ENCODE results near the gene KLHDC4. TPM values are rescaled to one million over a fixed set of nuclear protein-coding genes. Genes with fewer than 3 reads are reported as not detected.

KLHDC4 gene
- total and polyA plus RNA-seq, 10 of the 15 experiments (the other 5 are each of a cell fraction or from before 2014, with no cell fraction given), result 0.80 to 62.1 (median 32.8) TPM

DNA sequence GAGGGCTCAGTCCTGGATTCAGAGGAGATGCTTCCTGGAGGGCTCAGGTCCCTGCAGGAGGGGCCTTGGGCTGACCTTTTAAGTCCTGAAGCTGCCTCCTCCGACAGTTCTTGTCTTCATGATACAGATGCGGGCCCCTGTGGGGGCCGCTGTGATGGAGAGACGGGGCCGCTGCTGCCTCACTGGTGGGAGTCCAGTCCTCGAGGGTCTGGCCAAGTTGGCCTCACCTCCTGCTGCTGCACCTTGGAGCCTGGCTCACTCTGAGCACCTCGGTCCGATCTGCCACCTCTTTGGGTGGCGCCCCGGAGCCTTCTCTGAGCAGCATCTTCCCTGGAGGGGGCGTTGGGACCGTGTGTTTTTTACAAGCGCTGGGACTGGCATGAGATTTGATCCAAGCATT is 79.1 kb downstream of the KLHDC4 start:
- SMC1A ChIA-PET (ENCODE audit: uncharacterized antibody, unreplicated experiment), result no interaction called here
- in situ Hi-C loops (cut with MboI), result no loop called here
- no peaks in the 10 kb centered on the region for H3K79me2 ChIP-seq (ENCODE audit: control insufficient read depth, insufficient read depth, low read length)
- peaks cover 5% of the 10 kb centered on the region for H3K4me1 ChIP-seq (ENCODE audit: control insufficient read depth, insufficient read depth, low read length)
- H3K9ac ChIP-seq (ENCODE audit: control insufficient read depth, insufficient read depth, low read length), result no peak overlapping the region
- ATAC-seq (no peak), FAIRE-seq (no peak), DNase-seq (ENCODE audit: low read depth, low spot score) (no peak)
- no peak overlapping the region for H3K4me3 ChIP-seq
- H3K36me3 ChIP-seq (ENCODE audit: control insufficient read depth in 2 of 2, insufficient read depth in 2 of 2, low read length in 1 of 2), result no peaks in the 10 kb centered on the region
- POLR2A ChIA-PET, result no interaction called here
- H3K4me2 ChIP-seq (ENCODE audit: control insufficient read depth, insufficient read depth), result no peak overlapping the region
- no peaks in the 10 kb centered on the region for H4K20me1 ChIP-seq (ENCODE audit: control insufficient read depth, insufficient read depth)
- H3K9me3 ChIP-seq (replicated peaks; ENCODE audit: control insufficient read depth, insufficient read depth, low read length), result no peaks in the 10 kb centered on the region
- RAD21 ChIA-PET (ENCODE audit: unreplicated experiment), result no interaction called here
- CTCF ChIA-PET, result no interaction called here
- 42% methylated on average over 13 of the region's 13 CpGs for WGBS (ENCODE audit: insufficient coverage, insufficient replicate concordance, low lambda C conversion rate, missing lambda C conversion rate)
- H3K27ac ChIP-seq (ENCODE audit: control insufficient read depth, insufficient read depth), result no peak overlapping the region
- no peaks in the 10 kb centered on the region for H3K27me3 ChIP-seq (replicated peaks in 1 of 2; ENCODE audit: control insufficient read depth in 2 of 2, insufficient read depth in 2 of 2, low read length in 1 of 2)
- no TSS peak for BruUV-seq (replicated peaks)
- intact Hi-C loops (cut with micrococcal nuclease; ENCODE audit: unreplicated experiment), result no loop called here
- no peak overlapping the region for H2AFZ ChIP-seq (ENCODE audit: control insufficient read depth, low read depth, low read length)
- TF ChIP-seq HDAC2 (IDR thresholded peaks at IDR 0.05), result no peak
- no peak for TF ChIP-seq ZNF207 (IDR thresholded peaks at IDR 0.05; ENCODE audit: borderline replicate concordance)
- TF ChIP-seq, protein P1, sequence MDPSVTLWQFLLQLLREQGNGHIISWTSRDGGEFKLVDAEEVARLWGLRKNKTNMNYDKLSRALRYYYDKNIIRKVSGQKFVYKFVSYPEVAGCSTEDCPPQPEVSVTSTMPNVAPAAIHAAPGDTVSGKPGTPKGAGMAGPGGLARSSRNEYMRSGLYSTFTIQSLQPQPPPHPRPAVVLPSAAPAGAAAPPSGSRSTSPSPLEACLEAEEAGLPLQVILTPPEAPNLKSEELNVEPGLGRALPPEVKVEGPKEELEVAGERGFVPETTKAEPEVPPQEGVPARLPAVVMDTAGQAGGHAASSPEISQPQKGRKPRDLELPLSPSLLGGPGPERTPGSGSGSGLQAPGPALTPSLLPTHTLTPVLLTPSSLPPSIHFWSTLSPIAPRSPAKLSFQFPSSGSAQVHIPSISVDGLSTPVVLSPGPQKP (IDR thresholded peaks at IDR 0.05; ENCODE audit: low read depth, low read length), result no peak
- TF ChIP-seq RBBP5 (conservative IDR thresholded peaks at IDR 0.05), result no peak
- no peak for TF ChIP-seq RFX5 (IDR thresholded peaks at IDR 0.05; ENCODE audit: low read depth, low read length)
- no peak for TF ChIP-seq RAD21 (IDR thresholded peaks at IDR 0.05; ENCODE audit: insufficient read depth, low read depth, low read length)
- TF ChIP-seq ZZZ3 (IDR thresholded peaks at IDR 0.05; ENCODE audit: control insufficient read depth, insufficient read length, low read depth), result no peak
- TF ChIP-seq PAX5 (IDR thresholded peaks at IDR 0.05; ENCODE audit: borderline replicate concordance, low read depth, low read length), result no peak
- no peak for TF ChIP-seq POLR2AphosphoS5 (IDR thresholded peaks at IDR 0.05; ENCODE audit: low read length)
- no peak for TF ChIP-seq SREBF1 (IDR thresholded peaks at IDR 0.05; ENCODE audit: low read length)
- TF ChIP-seq, protein P2, sequence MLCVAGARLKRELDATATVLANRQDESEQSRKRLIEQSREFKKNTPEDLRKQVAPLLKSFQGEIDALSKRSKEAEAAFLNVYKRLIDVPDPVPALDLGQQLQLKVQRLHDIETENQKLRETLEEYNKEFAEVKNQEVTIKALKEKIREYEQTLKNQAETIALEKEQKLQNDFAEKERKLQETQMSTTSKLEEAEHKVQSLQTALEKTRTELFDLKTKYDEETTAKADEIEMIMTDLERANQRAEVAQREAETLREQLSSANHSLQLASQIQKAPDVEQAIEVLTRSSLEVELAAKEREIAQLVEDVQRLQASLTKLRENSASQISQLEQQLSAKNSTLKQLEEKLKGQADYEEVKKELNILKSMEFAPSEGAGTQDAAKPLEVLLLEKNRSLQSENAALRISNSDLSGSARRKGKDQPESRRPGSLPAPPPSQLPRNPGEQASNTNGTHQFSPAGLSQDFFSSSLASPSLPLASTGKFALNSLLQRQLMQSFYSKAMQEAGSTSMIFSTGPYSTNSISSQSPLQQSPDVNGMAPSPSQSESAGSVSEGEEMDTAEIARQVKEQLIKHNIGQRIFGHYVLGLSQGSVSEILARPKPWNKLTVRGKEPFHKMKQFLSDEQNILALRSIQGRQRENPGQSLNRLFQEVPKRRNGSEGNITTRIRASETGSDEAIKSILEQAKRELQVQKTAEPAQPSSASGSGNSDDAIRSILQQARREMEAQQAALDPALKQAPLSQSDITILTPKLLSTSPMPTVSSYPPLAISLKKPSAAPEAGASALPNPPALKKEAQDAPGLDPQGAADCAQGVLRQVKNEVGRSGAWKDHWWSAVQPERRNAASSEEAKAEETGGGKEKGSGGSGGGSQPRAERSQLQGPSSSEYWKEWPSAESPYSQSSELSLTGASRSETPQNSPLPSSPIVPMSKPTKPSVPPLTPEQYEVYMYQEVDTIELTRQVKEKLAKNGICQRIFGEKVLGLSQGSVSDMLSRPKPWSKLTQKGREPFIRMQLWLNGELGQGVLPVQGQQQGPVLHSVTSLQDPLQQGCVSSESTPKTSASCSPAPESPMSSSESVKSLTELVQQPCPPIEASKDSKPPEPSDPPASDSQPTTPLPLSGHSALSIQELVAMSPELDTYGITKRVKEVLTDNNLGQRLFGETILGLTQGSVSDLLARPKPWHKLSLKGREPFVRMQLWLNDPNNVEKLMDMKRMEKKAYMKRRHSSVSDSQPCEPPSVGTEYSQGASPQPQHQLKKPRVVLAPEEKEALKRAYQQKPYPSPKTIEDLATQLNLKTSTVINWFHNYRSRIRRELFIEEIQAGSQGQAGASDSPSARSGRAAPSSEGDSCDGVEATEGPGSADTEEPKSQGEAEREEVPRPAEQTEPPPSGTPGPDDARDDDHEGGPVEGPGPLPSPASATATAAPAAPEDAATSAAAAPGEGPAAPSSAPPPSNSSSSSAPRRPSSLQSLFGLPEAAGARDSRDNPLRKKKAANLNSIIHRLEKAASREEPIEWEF (IDR thresholded peaks at IDR 0.05; ENCODE audit: insufficient replicate concordance, low read depth, low read length), result no peak
- TF ChIP-seq, protein P3, sequence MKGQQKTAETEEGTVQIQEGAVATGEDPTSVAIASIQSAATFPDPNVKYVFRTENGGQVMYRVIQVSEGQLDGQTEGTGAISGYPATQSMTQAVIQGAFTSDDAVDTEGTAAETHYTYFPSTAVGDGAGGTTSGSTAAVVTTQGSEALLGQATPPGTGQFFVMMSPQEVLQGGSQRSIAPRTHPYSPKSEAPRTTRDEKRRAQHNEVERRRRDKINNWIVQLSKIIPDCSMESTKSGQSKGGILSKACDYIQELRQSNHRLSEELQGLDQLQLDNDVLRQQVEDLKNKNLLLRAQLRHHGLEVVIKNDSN (IDR thresholded peaks at IDR 0.05; ENCODE audit: borderline replicate concordance, extremely low read length, insufficient read depth, low read depth, low read length), result no peak
- TF ChIP-seq GABPA (IDR thresholded peaks at IDR 0.05; ENCODE audit: low read depth), result no peak
- no peak for TF ChIP-seq POLR2A (IDR thresholded peaks at IDR 0.05; ENCODE audit: low read depth, low read length)
- TF ChIP-seq NFYB (IDR thresholded peaks at IDR 0.05; ENCODE audit: insufficient read depth, low read depth, low read length), result no peak
- TF ChIP-seq CREB1 (IDR thresholded peaks at IDR 0.05; ENCODE audit: low read depth), result no peak
- no peak for TF ChIP-seq SREBF2 (IDR thresholded peaks at IDR 0.05; ENCODE audit: low read length)

Data from GM12878 (cell line).